NCI-H226 (cell line): ENCODE measurements around the gene RAB31.

ENCODE experiments used
- DNase-seq: peaks from one replicate; pipeline ENCODE4 v3.0.0-alpha.2; 2015

RAB31 gene

GRCh38 chr18:9796935-9797549, 88.9 kb downstream of the RAB31 start:
- no peak for DNase-seq

GRCh38 chr18:9802175-9803062, 94.3 kb downstream of the RAB31 start:
- no peak for DNase-seq

GRCh38 chr18:9803063-9803697, 95.1 kb downstream of the RAB31 start:
- DNase-seq, result no peak

- no peak for DNase-seq
These were observed 95.8 kb downstream of the RAB31 start for GRCh38 chr18:9803698-9804516.

GRCh38 chr18:9804517-9805104, 96.5 kb downstream of the RAB31 start:
- DNase-seq, result no peak

GRCh38 chr18:9806905-9807304, 98.8 kb downstream of the RAB31 start:
- no peak for DNase-seq

- peak; percentile 51 for DNase-seq
These were observed 100.5 kb downstream of the RAB31 start for GRCh38 chr18:9808295-9809241.

- DNase-seq, result no peak
These were observed 101.6 kb downstream of the RAB31 start for GRCh38 chr18:9809697-9810096.

GRCh38 chr18:9810299-9810698, 102.2 kb downstream of the RAB31 start:
- no peak for DNase-seq

- DNase-seq, result no peak
These were observed 103.0 kb downstream of the RAB31 start for GRCh38 chr18:9810994-9811705.

- DNase-seq, result no peak
These were observed 103.9 kb downstream of the RAB31 start for GRCh38 chr18:9811978-9812377.

- DNase-seq, result peak; percentile 19
These were observed 106.3 kb downstream of the RAB31 start for GRCh38 chr18:9814431-9814830.

- no peak for DNase-seq
These were observed 109.2 kb downstream of the RAB31 start for GRCh38 chr18:9817286-9817685.

GRCh38 chr18:9817725-9818422, 109.8 kb downstream of the RAB31 start:
- DNase-seq, result no peak

- no peak for DNase-seq
These were observed 110.3 kb downstream of the RAB31 start for GRCh38 chr18:9818423-9818734.

GRCh38 chr18:9820127-9820526, 112.0 kb downstream of the RAB31 start:
- no peak for DNase-seq

- no peak for DNase-seq
These were observed 112.6 kb downstream of the RAB31 start for GRCh38 chr18:9820719-9821118.

- DNase-seq, result no peak
These were observed 114.6 kb downstream of the RAB31 start for GRCh38 chr18:9822587-9823185.

GRCh38 chr18:9823805-9824473, 115.8 kb downstream of the RAB31 start:
- DNase-seq, result peak; percentile 47
